Measurements from ENCODE around the gene ANP32E.

Gene ANP32E

GRCh38 chr1:150213170-150214098, 22.5 kb downstream of the ANP32E start (continued):
- no peak for TF ChIP-seq TCF7L2 (IDR thresholded peaks at IDR 0.05; ENCODE audit: borderline replicate concordance, low read depth, low read length)
- TF ChIP-seq YY1 (tag by site-specific recombination; IDR thresholded peaks at IDR 0.05): no peak

DNA sequence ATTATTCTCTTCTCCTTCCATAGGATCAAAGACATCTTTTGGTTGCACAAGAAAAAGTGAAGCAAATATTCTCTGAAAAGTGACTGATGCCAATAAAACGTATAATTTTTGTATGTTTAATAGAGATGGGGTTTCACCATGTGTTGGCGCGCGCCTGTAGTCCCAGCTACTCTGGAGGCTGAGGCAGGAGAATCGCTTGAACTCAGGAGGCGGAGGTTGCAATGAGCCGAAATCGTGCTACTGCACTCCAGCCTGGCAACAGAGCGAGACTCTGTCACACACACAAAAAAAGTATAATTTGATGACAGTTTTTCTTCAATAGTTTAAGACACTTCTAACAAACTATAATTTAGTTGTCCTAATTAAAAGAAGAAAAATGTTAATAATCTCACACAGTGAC, 23.8 kb downstream of the ANP32E start:
- no peak overlapping the region for H3K27ac ChIP-seq (ENCODE audit: extremely low read depth, low read depth, low read length)
- H3K9me3 ChIP-seq (ENCODE audit: control insufficient read depth, insufficient read depth, low read depth, low read length): no peaks in the 10 kb centered on the region
- H3K4me1 ChIP-seq (ENCODE audit: control insufficient read depth, insufficient read depth, low read length): no peaks in the 10 kb centered on the region
- H3K4me3 ChIP-seq (ENCODE audit: low read depth, low read length): no peak overlapping the region
- H3K36me3 ChIP-seq (ENCODE audit: control insufficient read depth in 2 of 2, insufficient read depth in 1 of 2, low read length in 2 of 2): no peaks in the 10 kb centered on the region
- ChIA-PET POLR2A (no interaction called here), CTCF (interaction anchor here (0.6 to 0.9 kb wide), 2 partner anchors 11 to 70 kb away, joined by 3 to 4 read pairs; no protein-coding TSS in a partner anchor)
- no peak for TF ChIP-seq ZSCAN30 (tag by site-specific recombination; IDR thresholded peaks at IDR 0.05)
- no peak for TF ChIP-seq ZNF510 (tag by site-specific recombination; IDR thresholded peaks at IDR 0.05; ENCODE audit: insufficient replicate concordance)
- no peak for TF ChIP-seq ZNF366 (tag by site-specific recombination; conservative IDR thresholded peaks at IDR 0.05)
- no peak for TF ChIP-seq YY2 (tag by site-specific recombination; IDR thresholded peaks at IDR 0.05)
- no peak for TF ChIP-seq ZNF707 (tag by site-specific recombination; IDR thresholded peaks at IDR 0.05)
- no peak for TF ChIP-seq ZNF2 (tag by site-specific recombination; IDR thresholded peaks at IDR 0.05)
- TF ChIP-seq, protein P1, sequence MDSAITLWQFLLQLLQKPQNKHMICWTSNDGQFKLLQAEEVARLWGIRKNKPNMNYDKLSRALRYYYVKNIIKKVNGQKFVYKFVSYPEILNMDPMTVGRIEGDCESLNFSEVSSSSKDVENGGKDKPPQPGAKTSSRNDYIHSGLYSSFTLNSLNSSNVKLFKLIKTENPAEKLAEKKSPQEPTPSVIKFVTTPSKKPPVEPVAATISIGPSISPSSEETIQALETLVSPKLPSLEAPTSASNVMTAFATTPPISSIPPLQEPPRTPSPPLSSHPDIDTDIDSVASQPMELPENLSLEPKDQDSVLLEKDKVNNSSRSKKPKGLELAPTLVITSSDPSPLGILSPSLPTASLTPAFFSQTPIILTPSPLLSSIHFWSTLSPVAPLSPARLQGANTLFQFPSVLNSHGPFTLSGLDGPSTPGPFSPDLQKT (IDR thresholded peaks at IDR 0.05; ENCODE audit: borderline replicate concordance, low read depth, low read length): no peak
- TF ChIP-seq GFI1B (tag by site-specific recombination; IDR thresholded peaks at IDR 0.05): no peak
- no peak for TF ChIP-seq ZNF548 (tag by site-specific recombination; IDR thresholded peaks at IDR 0.05)
- no peak for TF ChIP-seq TRIM28 (IDR thresholded peaks at IDR 0.05; ENCODE audit: borderline replicate concordance, low read length)
- TF ChIP-seq ZBTB11 (tag by site-specific recombination; conservative IDR thresholded peaks at IDR 0.05; ENCODE audit: low read depth): no peak
- TF ChIP-seq ZNF843 (tag by site-specific recombination; IDR thresholded peaks at IDR 0.05): no peak
- TF ChIP-seq GLIS2 (tag by site-specific recombination; IDR thresholded peaks at IDR 0.05): no peak
- TF ChIP-seq ZSCAN16 (tag by site-specific recombination; IDR thresholded peaks at IDR 0.05): no peak
- TF ChIP-seq GLI4 (tag by site-specific recombination; IDR thresholded peaks at IDR 0.05): no peak
- no peak for TF ChIP-seq ZNF433 (tag by site-specific recombination; IDR thresholded peaks at IDR 0.05; ENCODE audit: low read depth)
- no peak for TF ChIP-seq ZFP37 (tag by site-specific recombination; IDR thresholded peaks at IDR 0.05)
- no peak for TF ChIP-seq ZNF660 (tag by site-specific recombination; IDR thresholded peaks at IDR 0.05)

Measured in HEK293 (cell line).